ENCODE results near the gene SLC22A31.

DNA sequence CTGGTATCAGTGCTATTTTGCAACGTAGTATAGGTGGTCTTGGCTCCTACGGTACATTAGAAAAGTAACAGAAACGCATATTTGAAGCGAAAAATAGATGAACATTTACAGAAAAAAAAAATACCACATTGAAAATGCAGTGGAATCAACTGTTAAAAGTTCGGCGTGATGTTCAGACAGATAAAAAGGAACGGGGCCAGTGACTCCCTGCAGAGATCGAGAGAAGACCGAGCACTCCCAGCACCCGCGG lies 16.7 kb upstream of the SLC22A31 start:
- TF ChIP-seq, protein P1, sequence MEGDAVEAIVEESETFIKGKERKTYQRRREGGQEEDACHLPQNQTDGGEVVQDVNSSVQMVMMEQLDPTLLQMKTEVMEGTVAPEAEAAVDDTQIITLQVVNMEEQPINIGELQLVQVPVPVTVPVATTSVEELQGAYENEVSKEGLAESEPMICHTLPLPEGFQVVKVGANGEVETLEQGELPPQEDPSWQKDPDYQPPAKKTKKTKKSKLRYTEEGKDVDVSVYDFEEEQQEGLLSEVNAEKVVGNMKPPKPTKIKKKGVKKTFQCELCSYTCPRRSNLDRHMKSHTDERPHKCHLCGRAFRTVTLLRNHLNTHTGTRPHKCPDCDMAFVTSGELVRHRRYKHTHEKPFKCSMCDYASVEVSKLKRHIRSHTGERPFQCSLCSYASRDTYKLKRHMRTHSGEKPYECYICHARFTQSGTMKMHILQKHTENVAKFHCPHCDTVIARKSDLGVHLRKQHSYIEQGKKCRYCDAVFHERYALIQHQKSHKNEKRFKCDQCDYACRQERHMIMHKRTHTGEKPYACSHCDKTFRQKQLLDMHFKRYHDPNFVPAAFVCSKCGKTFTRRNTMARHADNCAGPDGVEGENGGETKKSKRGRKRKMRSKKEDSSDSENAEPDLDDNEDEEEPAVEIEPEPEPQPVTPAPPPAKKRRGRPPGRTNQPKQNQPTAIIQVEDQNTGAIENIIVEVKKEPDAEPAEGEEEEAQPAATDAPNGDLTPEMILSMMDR (IDR thresholded peaks at IDR 0.05), result no peak
- TF ChIP-seq EZH2 (IDR thresholded peaks at IDR 0.05), result no peak
